SK-N-SH treated with all-trans-retinoic acid at 6 μM for 48 hours (cell line): ENCODE data around the gene ZC3H10.

Source experiments
- ARNTL ChIP-seq: fragments of 450-650 bp; formaldehyde crosslinking; IDR thresholded peaks from 2 replicates; pipeline ENCODE4 v1.5.0; 2020; ENCODE audit warnings: low read depth, mild to moderate bottlenecking, moderate library complexity, borderline replicate concordance
- ISL1 ChIP-seq: fragments of 250-450 bp; sonication (Bioruptor Pico); IDR thresholded peaks from 2 replicates; pipeline ENCODE4 v2.1.2; 2022; ENCODE audit warnings: mild to moderate bottlenecking, moderate library complexity
- RARB ChIP-seq: fragments of 250-450 bp; sonication (Bioruptor Pico); IDR thresholded peaks from 2 replicates; pipeline ENCODE4 v1.8.0; 2021; ENCODE audit warnings: mild to moderate bottlenecking, moderate library complexity
- SNAI2 ChIP-seq: fragments of 250-450 bp; sonication (Bioruptor Pico); IDR thresholded peaks from 2 replicates; pipeline ENCODE4 v1.5.0; 2020; ENCODE audit warnings: mild to moderate bottlenecking, moderate library complexity
- TOX ChIP-seq: fragments of 250-450 bp; sonication (Bioruptor Pico); IDR thresholded peaks from 2 replicates; pipeline ENCODE4 v1.8.0; 2021; ENCODE audit warnings: mild to moderate bottlenecking, moderate library complexity, borderline replicate concordance
- ZC3H10 ChIP-seq: fragments of 250-450 bp; sonication (Bioruptor Pico); IDR thresholded peaks from 2 replicates; pipeline ENCODE4 v1.5.1; 2021; ENCODE audit warnings: mild to moderate bottlenecking, moderate library complexity
- ZFP3 ChIP-seq: fragments of 250-450 bp; sonication (Bioruptor Pico); IDR thresholded peaks from 2 replicates; pipeline ENCODE4 v1.5.0; 2020; ENCODE audit warnings: mild to moderate bottlenecking, moderate library complexity
- ZFP30 ChIP-seq: fragments of 450-650 bp; formaldehyde crosslinking; IDR thresholded peaks from 2 replicates; pipeline ENCODE4 v1.5.0; 2022; ENCODE audit warnings: mild to moderate bottlenecking, moderate library complexity
- ZNF565 ChIP-seq: fragments of 450-650 bp; formaldehyde crosslinking; conservative IDR thresholded peaks from 2 replicates; pipeline ENCODE4 v1.5.0; 2020; ENCODE audit warnings: low read depth, mild to moderate bottlenecking, moderate library complexity
- TF ChIP-seq, protein P1 (sequence below): fragments of 250-450 bp; sonication (Bioruptor Pico); IDR thresholded peaks from 2 replicates; pipeline ENCODE4 v1.5.0; 2020; ENCODE audit warnings: mild to moderate bottlenecking, moderate library complexity
- TF ChIP-seq, protein P2 (sequence below): fragments of 250-450 bp; sonication (Bioruptor Pico); IDR thresholded peaks from 2 replicates; pipeline ENCODE4 v1.8.0; 2020; ENCODE audit warnings: mild to moderate bottlenecking, moderate library complexity, borderline replicate concordance
- TF ChIP-seq, protein P3 (sequence below): fragments of 250-450 bp; sonication (Bioruptor Pico); IDR thresholded peaks from 2 replicates; pipeline ENCODE4 v1.5.1; 2020; ENCODE audit warnings: low read depth, mild to moderate bottlenecking, moderate library complexity

DNA sequence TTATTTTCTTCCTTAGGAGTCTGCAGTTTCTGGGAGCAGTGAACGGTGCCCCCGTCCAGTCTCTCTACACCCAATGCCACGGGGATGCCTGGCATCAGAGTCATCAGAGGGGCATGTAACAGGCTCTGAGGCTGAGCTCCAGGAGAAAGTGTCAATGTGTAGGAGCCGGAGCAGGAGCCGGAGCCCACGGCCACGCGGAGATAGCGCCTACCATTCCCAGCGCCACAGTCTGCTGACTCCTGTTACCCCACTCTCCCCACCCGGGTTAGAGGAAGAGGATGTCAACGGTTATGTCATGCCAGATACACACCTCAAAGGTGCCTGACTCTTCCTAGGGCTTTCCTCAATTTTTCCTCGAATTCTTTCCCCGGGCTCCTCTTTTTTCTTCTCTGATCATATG, 17.0 kb upstream of the ZC3H10 start:
- TF ChIP-seq, protein P1, sequence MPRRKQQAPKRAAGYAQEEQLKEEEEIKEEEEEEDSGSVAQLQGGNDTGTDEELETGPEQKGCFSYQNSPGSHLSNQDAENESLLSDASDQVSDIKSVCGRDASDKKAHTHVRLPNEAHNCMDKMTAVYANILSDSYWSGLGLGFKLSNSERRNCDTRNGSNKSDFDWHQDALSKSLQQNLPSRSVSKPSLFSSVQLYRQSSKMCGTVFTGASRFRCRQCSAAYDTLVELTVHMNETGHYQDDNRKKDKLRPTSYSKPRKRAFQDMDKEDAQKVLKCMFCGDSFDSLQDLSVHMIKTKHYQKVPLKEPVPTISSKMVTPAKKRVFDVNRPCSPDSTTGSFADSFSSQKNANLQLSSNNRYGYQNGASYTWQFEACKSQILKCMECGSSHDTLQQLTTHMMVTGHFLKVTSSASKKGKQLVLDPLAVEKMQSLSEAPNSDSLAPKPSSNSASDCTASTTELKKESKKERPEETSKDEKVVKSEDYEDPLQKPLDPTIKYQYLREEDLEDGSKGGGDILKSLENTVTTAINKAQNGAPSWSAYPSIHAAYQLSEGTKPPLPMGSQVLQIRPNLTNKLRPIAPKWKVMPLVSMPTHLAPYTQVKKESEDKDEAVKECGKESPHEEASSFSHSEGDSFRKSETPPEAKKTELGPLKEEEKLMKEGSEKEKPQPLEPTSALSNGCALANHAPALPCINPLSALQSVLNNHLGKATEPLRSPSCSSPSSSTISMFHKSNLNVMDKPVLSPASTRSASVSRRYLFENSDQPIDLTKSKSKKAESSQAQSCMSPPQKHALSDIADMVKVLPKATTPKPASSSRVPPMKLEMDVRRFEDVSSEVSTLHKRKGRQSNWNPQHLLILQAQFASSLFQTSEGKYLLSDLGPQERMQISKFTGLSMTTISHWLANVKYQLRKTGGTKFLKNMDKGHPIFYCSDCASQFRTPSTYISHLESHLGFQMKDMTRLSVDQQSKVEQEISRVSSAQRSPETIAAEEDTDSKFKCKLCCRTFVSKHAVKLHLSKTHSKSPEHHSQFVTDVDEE (CRISPR knock-in tag), result no peak
- TF ChIP-seq ZFP30 (no peak), ZFP3 (CRISPR knock-in tag) (no peak), ARNTL (CRISPR knock-in tag) (no peak), SNAI2 (no peak), ISL1 (CRISPR knock-in tag) (no peak), TOX (CRISPR knock-in tag) (no peak), ZNF565 (CRISPR knock-in tag) (no peak), RARB (no peak), ZC3H10 (CRISPR knock-in tag) (no peak)
- TF ChIP-seq, protein P2, sequence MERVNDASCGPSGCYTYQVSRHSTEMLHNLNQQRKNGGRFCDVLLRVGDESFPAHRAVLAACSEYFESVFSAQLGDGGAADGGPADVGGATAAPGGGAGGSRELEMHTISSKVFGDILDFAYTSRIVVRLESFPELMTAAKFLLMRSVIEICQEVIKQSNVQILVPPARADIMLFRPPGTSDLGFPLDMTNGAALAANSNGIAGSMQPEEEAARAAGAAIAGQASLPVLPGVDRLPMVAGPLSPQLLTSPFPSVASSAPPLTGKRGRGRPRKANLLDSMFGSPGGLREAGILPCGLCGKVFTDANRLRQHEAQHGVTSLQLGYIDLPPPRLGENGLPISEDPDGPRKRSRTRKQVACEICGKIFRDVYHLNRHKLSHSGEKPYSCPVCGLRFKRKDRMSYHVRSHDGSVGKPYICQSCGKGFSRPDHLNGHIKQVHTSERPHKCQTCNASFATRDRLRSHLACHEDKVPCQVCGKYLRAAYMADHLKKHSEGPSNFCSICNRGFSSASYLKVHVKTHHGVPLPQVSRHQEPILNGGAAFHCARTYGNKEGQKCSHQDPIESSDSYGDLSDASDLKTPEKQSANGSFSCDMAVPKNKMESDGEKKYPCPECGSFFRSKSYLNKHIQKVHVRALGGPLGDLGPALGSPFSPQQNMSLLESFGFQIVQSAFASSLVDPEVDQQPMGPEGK, result no peak
- TF ChIP-seq, protein P3, sequence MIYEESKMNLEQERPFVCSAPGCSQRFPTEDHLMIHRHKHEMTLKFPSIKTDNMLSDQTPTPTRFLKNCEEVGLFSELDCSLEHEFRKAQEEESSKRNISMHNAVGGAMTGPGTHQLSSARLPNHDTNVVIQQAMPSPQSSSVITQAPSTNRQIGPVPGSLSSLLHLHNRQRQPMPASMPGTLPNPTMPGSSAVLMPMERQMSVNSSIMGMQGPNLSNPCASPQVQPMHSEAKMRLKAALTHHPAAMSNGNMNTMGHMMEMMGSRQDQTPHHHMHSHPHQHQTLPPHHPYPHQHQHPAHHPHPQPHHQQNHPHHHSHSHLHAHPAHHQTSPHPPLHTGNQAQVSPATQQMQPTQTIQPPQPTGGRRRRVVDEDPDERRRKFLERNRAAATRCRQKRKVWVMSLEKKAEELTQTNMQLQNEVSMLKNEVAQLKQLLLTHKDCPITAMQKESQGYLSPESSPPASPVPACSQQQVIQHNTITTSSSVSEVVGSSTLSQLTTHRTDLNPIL (CRISPR knock-in tag), result no peak
